SKM-1 treated with dmso at 0.1 percent for 144 hours (cell line): ENCODE data around the gene APBA2.

Experiments
- DNase-seq: peaks from one replicate; lab custom pipeline; 2025; ENCODE audit not compliant: unreplicated experiment; lab: John Stamatoyannopoulos, UW

The APBA2 gene

GRCh38 chr15:29053661-29054131 is 167.9 kb downstream of the APBA2 start:
- DNase-seq, result no peak

DNA sequence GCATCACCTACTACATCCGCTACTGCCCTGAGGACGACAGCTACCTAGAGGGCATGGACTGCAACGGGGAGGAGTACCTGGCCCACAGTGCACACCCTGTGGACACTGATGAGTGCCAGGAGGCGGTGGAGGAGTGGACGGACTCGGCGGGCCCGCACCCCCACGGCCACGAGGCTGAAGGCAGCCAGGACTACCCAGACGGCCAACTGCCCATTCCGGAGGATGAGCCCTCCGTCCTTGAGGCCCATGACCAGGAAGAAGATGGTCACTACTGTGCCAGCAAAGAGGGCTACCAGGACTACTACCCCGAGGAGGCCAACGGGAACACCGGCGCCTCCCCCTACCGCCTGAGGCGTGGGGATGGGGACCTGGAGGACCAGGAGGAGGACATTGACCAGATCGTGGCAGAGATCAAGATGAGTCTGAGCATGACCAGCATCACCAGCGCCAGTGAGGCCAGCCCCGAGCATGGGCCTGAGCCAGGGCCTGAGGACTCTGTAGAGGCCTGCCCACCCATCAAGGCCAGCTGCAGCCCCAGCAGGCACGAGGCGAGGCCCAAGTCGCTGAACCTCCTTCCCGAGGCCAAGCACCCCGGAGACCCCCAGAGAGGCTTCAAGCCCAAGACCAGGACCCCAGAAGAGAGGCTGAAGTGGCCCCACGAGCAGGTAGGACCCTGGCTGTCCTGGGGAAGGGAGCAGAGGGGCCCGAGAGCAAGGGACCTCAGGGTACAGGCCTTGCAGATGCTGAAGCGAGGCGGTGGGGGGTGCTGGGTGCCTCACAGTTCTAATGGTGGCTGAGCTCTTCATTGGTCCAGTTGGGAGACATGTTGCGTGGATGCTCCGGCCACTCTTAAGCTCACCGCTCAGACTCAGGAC is 168.6 kb downstream of the APBA2 start:
- DNase-seq, result no peak

- DNase-seq, result no peak
These were observed 170.1 kb downstream of the APBA2 start for GRCh38 chr15:29055876-29056275.

- no peak for DNase-seq
These were observed 171.2 kb downstream of the APBA2 start for GRCh38 chr15:29056839-29057450.

DNA sequence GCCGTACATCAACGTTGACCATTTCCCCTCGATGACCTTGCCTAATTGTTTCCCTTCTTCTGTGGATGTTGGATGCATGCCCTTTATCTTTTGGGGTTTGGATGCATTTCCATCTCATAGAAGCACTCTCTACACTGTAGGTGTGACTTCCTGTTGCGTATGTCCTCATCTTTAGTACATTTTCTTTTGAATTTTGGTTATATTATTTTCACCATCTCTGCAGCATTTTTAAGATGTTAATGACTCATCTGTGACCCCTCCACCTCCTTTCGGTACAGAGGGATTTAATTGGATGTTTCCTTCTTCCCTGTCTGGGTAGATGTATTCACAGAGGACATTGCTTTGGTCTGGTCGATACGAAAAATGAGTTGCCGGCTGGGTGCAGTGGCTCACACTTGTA is 172.1 kb downstream of the APBA2 start:
- DNase-seq, result no peak

DNA sequence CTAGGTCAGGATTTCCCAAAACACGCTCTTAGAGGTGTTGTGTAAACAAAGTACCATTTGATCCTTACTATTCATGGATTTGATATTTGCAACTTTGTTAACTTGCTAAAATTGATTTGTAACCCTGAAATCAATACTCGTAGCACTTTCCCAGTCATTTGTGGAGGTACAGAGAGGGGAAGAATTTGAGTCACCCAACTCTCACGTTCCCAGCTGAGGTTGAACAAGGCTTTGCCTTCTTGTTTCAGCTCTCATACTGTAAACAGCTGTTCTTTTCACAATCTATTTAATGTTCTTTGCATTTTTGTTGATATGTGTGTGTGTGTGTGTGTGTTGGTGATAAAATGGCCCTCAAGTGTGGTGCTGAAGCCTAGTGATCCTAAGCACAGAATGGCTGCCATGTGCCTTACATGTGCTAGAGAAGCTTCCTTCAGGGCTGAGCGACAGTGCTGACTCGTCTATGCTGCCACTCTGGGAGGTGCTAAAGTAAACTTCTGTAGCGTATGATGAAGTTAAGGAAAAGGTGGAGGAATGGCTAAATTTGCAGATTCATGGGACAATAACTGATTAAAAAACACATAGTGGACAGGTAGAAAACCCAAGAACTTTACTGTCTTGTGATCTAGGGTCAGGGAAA is 173.2 kb downstream of the APBA2 start:
- no peak for DNase-seq

DNA sequence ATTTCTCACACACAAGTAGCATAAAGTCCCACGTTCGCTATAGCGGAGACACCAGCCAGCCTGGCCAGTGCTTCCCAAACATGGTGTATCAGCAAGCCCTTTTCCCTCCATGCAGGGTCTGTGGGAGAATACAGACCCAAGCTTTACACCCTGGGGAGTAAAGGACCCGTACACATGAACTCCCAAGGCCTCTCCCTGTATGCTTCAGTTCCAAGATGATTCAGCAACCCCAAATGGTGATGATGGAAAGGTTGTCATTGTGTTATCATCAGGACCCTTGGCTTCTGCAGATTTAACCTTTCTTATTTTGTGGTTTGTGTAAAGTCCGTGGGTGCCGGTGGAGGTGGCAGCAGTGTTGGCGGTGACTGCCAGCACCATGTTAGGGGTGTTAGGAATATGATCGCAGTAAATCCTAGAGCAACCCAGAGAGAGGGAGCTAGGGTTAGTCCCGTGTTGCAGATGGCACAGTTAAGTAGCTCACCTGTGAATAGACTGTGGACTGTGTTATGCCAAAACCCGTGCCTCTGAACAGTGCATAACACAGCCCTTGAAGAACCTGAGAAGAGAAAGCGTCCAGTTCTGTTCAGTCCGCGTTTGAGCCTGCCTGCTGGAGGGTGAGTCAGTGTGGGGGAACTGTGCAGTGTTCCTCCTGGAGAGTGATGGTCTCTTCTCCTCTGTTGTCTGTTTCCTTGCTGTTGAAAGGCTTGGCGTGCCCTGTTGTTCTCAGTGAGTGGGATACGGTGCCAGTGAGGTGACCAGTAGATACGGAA is 174.3 kb downstream of the APBA2 start:
- DNase-seq, result no peak

- DNase-seq, result no peak
These were observed 176.0 kb downstream of the APBA2 start for GRCh38 chr15:29061746-29062145.

- no peak for DNase-seq
These were observed 176.4 kb downstream of the APBA2 start for GRCh38 chr15:29062179-29062591.

GRCh38 chr15:29062626-29063025 is 176.9 kb downstream of the APBA2 start:
- no peak for DNase-seq

GRCh38 chr15:29063646-29064045 is 177.9 kb downstream of the APBA2 start:
- DNase-seq, result no peak

- no peak for DNase-seq
These were observed 178.5 kb downstream of the APBA2 start for GRCh38 chr15:29064290-29064689.

DNA sequence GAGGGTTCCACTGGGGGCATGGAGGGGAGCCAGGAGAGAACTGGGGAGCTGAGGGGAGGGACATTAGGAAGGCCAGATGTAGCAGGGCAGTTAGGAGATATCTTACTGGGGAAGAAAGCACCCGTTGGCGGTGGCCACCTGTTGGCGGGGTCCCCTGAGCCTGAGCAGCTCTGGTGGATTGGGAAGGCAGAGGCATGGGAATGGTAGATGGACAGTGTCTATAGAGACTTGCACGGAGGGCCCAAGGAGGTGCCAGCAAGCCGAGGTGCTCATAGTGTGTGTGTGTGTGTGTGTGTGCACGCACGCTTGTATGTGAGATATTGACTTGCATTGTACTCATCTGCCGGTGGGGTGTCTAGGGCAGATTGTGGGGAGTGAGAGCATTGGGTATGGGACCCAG is 179.0 kb downstream of the APBA2 start:
- DNase-seq, result no peak

GRCh38 chr15:29065571-29065970 is 179.8 kb downstream of the APBA2 start:
- DNase-seq, result no peak

- DNase-seq, result no peak
These were observed 180.5 kb downstream of the APBA2 start for GRCh38 chr15:29066310-29066709.

GRCh38 chr15:29066838-29067237 is 181.1 kb downstream of the APBA2 start:
- no peak for DNase-seq

GRCh38 chr15:29067949-29068348 is 182.2 kb downstream of the APBA2 start:
- no peak for DNase-seq

GRCh38 chr15:29070471-29071231 is 184.9 kb downstream of the APBA2 start:
- no peak for DNase-seq

DNA sequence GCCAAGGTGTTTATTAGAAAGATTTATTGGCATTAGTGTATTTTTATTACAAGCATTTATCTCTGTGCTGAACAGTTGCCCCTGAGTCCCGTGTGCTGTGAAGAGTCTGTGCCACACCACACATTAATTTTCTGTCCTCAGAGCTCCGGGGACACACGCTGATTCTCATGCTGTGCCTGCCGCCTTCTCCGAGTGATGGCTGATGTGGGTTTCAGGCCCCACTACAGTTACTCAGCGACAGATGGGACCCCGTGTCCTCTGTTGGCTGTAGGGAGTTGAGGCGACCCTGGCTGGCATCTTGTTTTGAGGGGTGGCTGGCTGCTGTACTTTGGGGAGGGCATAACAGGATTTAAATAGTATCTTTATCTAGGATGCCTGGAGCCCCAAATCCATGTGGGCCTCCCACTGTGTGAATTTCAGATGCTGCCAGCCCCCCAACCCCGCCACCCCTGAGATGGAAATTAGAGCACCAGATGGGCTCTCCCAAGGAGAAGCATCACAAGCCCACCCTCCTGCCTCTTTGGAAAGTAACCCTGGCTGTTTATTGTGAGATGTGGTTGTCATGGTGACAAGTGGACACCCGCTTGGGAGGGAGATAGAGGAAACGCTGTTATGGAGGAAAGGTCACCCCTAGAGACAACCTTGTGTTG is 185.6 kb downstream of the APBA2 start:
- no peak for DNase-seq

DNA sequence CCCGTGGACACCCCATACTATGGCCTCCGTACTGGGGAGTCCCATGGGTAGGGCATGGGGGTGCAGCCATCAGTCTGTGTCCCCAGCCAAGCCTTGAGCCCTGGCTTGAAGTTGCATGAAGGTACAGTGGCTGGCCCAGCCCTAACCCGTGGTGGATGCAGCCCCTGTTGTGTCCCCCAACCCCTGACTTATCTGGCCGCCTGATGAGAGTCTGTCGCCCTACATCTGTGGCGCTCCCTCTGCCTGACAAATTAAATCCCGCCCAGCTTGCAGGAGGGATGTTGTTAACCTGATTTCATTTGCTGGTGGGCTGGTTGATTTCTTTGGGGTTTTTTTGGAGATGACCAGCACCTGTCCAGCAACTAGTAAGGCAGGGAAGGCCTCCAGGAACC is 186.1 kb downstream of the APBA2 start:
- DNase-seq, result no peak
